Urinary bladder (tissue), 4 donors: Measurements from ENCODE around the gene ITGA4. TPM values are rescaled to one million over a fixed set of nuclear protein-coding genes. Genes with fewer than 3 reads are reported as not detected.
A peak's percentile ranks its signal among the peaks of the same experiment; 100 is the strongest.

Experiments
- DNase-seq: peaks from one replicate; pipeline ENCODE4 v3.0.0-alpha.2; 2015; ENCODE audit errors: extremely low spot score
- H3K27ac ChIP-seq: one replicate; pipeline ENCODE4 v1.5.1; 2013; ENCODE audit warnings: low read depth, mild to moderate bottlenecking, moderate library complexity
- H3K36me3 ChIP-seq: one replicate; pipeline ENCODE4 v1.6.1; 2013; ENCODE audit warnings: mild to moderate bottlenecking, moderate library complexity; ENCODE audit not compliant: insufficient read depth
- H3K4me1 ChIP-seq: one replicate; pipeline ENCODE4 v1.6.1; 2013; ENCODE audit warnings: mild to moderate bottlenecking, moderate library complexity; ENCODE audit not compliant: insufficient read depth
- H3K4me3 ChIP-seq: one replicate; pipeline ENCODE4 v1.5.1; 2013; ENCODE audit warnings: low read depth, low read length
- WGBS: extraction: QIAGEN DNeasy Blood & Tissue Kit; methylation state at CpG from one replicate; pipeline ENCODE4 v1.1.7; 2013; 5-methylcytosine and 5-hydroxymethylcytosine counted together
- polyA plus RNA-seq: library from polyadenylated mRNA; stranded (reverse); fragments of 200-250 nt; gene quantifications from one replicate; pipeline ENCODE4 v1.2.3, GENCODE V29; 2013
- total RNA-seq: library from RNA; depleted of rRNA; stranded (reverse); fragments of >200 nt; gene quantifications from one replicate; pipeline ENCODE4 v1.2.3, GENCODE V29; 2014
- donor health status: healthy with polysubstance abuse.
- donor health status: healthy.

The ITGA4 gene
- total and polyA plus RNA-seq, 2 donors = 5.2 to 49.2 TPM

DNA sequence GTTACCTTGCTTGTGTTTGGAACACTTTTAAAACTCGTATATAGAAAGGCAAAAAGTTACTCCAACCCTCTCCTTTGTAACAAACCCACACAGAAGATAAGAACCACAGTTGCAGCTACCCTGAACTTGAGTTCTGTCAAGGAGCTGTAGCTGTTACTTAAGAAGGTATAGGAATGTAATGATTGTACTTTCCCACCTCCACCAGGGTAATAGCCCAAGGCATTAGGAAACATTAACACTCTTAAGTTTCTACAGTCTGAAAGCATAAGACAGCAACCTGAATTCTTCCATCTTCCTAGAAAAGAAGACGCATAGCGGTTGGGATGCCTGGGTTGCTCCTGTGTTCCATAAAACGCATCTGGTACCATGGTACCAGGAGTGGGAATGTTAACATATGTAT lies 43.0 kb downstream of the ITGA4 start:
- WGBS = 93% methylated on average over 4 of the region's 4 CpGs
- H3K4me1 ChIP-seq = no peaks in the 10 kb centered on the region
- peaks cover 2% of the 10 kb centered on the region for H3K36me3 ChIP-seq
- no peak overlapping the region for H3K4me3 ChIP-seq
- no peak overlapping the region for H3K27ac ChIP-seq
- no peak for DNase-seq

DNA sequence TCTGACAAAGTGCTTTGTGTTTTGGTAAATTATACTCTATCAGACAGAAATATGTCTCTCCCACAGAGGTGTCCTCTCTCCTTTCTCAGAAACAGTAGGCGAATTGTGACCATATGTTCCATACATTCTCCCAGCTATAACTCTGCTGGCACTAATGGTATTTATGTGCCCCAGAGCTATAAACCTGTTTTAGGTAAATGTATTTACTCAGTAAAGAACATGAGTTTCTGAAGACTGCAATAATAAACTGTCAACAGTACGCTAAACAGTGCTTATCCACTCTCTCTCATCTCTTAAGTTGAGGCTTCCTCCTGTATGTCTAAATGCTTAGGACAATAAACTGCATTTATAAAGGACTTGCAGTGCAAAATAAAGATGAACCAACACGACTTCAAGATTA lies 58.5 kb downstream of the ITGA4 start:
- 53% methylated on average over 3 of the region's 3 CpGs for WGBS
- no peaks in the 10 kb centered on the region for H3K4me1 ChIP-seq
- H3K27ac ChIP-seq = no peak overlapping the region
- DNase-seq = no peak
- no peaks in the 10 kb centered on the region for H3K36me3 ChIP-seq
- no peak overlapping the region for H3K4me3 ChIP-seq

DNA sequence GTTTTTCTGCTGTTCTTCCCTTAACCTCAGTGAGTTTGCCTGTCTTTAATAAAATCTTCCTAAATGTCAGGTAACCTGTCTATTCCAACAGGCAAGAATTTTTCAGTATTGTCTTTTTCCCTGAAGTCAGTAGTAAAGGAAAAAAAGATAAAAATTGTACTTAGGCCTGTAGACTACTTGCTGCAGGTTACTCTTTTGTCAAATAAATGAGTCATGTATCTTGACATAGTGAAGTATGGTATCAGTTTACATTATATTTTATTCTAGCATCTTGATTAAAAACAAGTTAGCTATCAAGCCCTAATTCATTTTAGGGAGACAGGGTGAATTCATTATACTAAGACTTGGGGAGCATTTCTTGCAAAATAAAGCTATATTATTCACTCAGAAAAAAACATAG lies 59.8 kb downstream of the ITGA4 start:
- Histone ChIP-seq H3K27ac (no peak overlapping the region), H3K4me1 (no peaks in the 10 kb centered on the region), H3K36me3 (no peaks in the 10 kb centered on the region), H3K4me3 (no peak overlapping the region)
- DNase-seq = no peak

DNA sequence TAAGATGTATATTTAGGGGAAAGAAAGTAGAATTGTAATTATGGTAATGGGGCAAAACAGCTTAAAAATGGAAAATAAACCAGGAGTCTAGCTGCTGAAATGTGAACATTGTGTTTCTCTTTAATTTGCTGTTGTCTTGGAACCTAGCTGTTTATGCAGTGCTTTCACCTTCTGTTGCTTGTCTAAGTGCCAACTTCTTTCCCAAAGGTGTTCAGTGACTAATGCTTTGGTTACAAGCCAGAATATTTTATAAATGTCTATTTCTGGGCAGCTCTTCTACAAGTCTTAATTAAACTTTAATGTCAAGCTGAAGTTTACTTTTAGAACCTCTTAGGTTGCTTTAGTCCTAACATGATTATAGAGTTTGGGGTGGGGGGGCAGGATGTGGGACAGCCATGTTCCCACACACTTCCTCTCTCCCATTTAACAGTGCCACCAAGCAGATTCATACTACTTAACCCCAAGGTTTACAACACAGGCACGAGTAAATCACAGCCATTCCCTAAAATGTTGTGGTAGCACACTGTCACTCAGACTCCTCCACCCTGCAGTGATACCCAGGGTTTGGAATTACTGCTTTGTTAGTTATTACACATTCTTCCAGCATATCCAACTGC lies 60.6 kb downstream of the ITGA4 start:
- no peaks in the 10 kb centered on the region for H3K36me3 ChIP-seq
- WGBS = 41% methylated on average over 1 of the region's 1 CpG
- no peak overlapping the region for H3K4me3 ChIP-seq
- no peaks in the 10 kb centered on the region for H3K4me1 ChIP-seq
- no peak for DNase-seq
- H3K27ac ChIP-seq = no peak overlapping the region

DNA sequence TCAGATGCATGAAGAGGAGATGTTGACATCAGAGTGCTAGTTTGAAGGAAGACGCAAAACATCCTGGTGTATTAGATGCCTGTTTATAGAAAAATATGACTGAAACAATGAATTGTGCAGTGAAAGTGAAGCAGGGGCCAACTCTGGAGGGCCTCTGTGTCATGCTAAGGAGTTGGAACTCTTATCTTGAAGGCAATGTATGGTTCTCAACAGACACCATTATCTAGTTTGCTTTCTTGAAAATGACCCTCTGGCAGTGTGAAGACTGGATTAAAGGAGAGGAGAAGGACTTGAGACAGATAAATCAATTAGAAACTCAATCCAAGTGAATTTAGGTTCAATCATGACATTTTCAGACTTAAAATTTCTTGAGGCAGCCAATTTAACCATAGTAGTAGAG lies 63.1 kb downstream of the ITGA4 start:
- WGBS = 100% methylated on average over 1 of the region's 1 CpG
- no peak for DNase-seq
- H3K36me3 ChIP-seq = peaks cover 3% of the 10 kb centered on the region
- no peaks in the 10 kb centered on the region for H3K4me1 ChIP-seq
- no peak overlapping the region for H3K4me3 ChIP-seq
- no peak overlapping the region for H3K27ac ChIP-seq

DNA sequence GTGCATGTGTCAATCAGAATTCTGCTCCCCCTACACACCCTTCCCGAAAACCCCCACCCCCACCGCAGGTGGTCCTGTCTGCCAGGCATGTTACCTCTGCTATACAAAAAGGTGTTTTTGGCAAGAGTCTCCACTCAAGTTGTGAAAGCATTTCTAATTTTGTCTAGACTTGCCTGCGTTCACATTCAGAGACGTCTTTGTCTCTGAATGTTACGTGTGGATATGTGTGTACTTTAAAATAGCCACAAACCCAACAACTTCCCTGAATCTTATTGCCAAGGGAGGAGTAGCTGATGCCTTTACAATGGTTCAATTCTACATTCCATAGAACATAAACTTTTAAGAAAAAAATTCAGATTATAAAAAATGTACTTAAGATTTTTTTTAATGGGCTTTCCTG lies 66.6 kb downstream of the ITGA4 start:
- Histone ChIP-seq H3K4me3 (no peak overlapping the region), H3K4me1 (no peaks in the 10 kb centered on the region), H3K27ac (no peak overlapping the region), H3K36me3 (peaks cover 3% of the 10 kb centered on the region)
- DNase-seq = peak; percentile 13
- WGBS = 83% methylated on average over 5 of the region's 5 CpGs

DNA sequence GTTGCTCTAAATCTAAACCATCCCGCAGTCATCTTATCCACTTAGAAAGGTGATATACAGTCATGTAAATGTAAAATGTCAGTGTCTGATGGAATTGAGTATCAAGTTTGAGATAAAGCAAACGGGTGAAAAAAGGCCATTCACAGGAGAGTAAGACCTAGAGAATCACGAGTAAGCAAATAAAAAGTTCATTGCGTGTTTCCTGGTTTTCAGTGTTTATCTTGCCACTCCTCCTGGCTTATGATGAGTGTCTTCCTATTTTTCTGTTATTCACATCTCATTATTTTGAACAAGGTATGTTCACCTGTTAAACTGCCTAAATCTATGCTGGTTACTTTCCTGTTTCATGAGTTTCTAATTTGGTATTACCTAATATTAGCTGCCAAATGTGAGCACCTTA lies 68.8 kb downstream of the ITGA4 start:
- 52% methylated on average over 4 of the region's 4 CpGs for WGBS
- Histone ChIP-seq H3K27ac (no peak overlapping the region), H3K4me3 (no peak overlapping the region), H3K36me3 (peaks cover 3% of the 10 kb centered on the region), H3K4me1 (no peaks in the 10 kb centered on the region)
- no peak for DNase-seq

DNA sequence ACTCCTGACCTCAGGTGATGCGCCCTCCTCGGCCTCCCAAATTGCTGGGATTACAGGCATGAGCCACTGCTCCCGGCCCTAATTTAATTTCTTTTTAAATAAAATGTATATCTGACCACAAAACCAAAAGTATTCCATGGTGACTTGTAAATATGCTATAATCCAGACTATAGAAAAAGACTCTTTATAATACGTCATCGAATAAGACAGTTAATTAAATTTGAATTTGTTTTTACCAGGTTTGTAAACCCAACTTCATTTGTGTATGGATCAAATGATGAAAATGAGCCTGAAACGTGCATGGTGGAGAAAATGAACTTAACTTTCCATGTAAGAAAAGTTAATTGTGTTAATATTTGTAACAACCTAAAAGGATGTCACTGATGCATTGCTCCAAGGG lies 69.9 kb downstream of the ITGA4 start:
- DNase-seq = no peak
- no peak overlapping the region for H3K27ac ChIP-seq
- 94% methylated on average over 6 of the region's 6 CpGs for WGBS
- peaks cover 3% of the 10 kb centered on the region for H3K36me3 ChIP-seq
- H3K4me1 ChIP-seq = no peaks in the 10 kb centered on the region
- no peak overlapping the region for H3K4me3 ChIP-seq

DNA sequence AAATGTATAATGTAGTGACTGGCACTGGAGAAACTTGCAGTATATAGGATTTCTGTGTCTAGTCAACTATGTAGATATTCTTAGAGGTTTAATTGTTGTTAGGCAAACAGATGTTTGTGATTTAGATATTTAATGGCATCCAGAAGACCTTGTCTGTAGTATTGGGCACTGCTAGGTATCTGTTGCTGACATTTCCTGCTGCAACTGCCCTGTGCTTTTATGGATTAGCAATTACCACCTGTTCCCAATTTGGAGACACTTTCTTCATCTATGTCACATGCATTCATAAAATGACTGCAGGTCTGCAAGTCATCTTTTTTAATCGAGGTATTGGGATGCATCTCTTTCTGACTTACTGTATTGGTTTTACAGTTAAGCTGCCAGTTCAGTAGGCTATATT lies 71.3 kb downstream of the ITGA4 start:
- Histone ChIP-seq H3K27ac (no peak overlapping the region), H3K4me1 (no peaks in the 10 kb centered on the region), H3K4me3 (no peak overlapping the region), H3K36me3 (peaks cover 5% of the 10 kb centered on the region)
- DNase-seq = no peak
- 50% methylated on average over 1 of the region's 1 CpG for WGBS

DNA sequence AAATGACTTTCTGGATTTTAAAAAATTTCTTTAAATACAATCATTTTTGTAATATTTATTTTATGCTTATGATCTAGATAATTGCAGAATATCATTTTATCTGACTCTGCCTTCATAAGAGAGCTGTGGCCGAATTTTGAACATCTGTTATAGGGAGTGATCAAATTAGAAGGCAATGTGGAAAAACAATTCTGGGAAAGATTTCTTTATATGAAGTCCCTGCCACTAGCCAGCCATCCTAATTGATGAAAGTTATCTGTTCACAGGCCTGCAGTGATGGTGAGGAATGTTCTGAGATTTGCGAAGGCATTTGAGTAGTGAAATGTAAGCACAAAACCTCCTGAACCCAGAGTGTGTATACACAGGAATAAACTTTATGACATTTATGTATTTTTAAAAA lies 79.5 kb downstream of the ITGA4 start:
- WGBS = 66% methylated on average over 2 of the region's 2 CpGs
- H3K4me1 ChIP-seq = no peaks in the 10 kb centered on the region
- no peak overlapping the region for H3K4me3 ChIP-seq
- no peak overlapping the region for H3K27ac ChIP-seq
- peaks cover 2% of the 10 kb centered on the region for H3K36me3 ChIP-seq
- no peak for DNase-seq

DNA sequence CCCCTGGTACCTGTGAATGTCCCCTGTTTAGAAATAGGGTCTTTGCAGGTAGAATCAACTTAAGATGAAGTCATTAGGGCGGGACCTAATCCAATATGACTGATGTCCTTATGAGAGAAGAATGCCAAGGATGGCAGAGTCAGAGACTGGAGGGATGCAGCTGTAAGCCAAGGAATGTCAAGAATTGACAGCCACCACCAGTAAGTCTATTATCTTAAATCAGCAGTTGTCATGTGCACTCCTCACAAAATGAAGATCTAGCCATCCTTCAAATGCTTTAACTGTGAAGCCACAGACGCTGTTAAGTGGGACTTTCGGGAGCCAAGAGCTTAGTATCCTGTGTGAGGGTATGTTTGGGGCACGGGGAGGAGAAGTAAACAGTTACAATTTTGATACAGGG lies 83.2 kb downstream of the ITGA4 start:
- WGBS = 83% methylated on average over 4 of the region's 4 CpGs
- no peak overlapping the region for H3K27ac ChIP-seq
- H3K4me3 ChIP-seq = no peak overlapping the region
- H3K4me1 ChIP-seq = no peaks in the 10 kb centered on the region
- no peak for DNase-seq
- no peaks in the 10 kb centered on the region for H3K36me3 ChIP-seq

DNA sequence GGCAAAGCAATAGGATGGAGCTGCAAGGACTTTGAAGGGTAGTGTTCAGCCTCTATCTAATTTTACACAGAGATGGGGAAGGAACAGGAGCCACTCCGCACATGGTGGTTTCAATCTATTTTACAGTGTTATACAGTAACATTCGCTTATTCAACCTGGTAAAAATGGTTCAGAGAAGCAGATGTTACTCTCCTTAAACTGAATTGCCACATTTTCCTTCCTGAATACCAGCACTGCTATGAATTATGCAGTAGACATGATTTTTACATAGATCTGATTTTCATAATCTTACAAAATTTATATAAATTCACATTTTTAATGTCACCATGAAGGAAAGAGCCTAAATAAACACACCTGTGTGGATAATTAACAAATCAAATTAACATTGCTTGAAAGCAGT lies 85.0 kb downstream of the ITGA4 start:
- Histone ChIP-seq H3K4me3 (no peak overlapping the region), H3K4me1 (no peaks in the 10 kb centered on the region), H3K27ac (no peak overlapping the region), H3K36me3 (no peaks in the 10 kb centered on the region)
- 93% methylated on average over 2 of the region's 2 CpGs for WGBS
- DNase-seq = no peak

DNA sequence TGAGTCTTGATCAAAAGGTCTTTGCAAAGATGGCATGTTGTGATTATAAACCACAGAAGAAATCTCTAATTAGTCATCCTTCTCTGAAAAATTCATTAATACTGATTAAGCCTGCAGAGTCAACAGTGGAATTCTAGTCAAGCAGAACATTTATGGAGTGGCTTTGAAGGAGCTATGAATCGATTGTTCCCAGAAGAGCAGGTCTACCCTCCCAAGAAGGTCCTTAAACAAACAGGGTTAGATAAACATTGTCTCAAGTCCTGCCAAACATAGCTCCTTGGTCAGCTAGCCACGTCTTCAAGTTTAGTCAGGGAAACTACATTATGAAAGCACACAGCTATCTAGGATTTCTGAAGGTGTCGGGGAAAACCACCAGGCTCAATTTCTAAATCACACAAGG lies 88.9 kb downstream of the ITGA4 start:
- H3K4me3 ChIP-seq = no peak overlapping the region
- no peak overlapping the region for H3K27ac ChIP-seq
- H3K4me1 ChIP-seq = no peaks in the 10 kb centered on the region
- 59% methylated on average over 3 of the region's 3 CpGs for whole genome bisulfite sequencing
- DNase-seq = no peak
- H3K36me3 ChIP-seq = no peaks in the 10 kb centered on the region

DNA sequence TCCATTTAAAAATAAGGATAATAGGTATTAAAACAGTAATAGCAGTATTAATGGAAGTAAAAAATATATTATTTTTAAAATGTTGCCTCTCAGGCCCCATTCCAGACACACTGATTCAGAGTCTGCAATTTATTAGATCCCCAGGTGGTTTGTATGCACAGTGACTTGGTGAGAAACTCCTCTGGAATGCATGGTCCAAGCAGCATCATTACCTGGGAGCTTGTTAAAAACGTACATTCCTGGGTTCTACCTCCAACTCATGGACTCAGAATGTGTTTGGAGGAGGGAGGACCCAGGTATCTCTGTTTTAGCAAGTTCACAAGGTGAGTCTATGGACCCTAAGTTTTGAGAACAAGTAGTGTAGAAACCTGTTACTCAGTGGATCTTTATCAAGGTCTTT lies 95.6 kb downstream of the ITGA4 start:
- DNase-seq = no peak
- no peak overlapping the region for H3K4me3 ChIP-seq
- H3K36me3 ChIP-seq = no peaks in the 10 kb centered on the region
- WGBS = 53% methylated on average over 1 of the region's 1 CpG
- H3K4me1 ChIP-seq = no peaks in the 10 kb centered on the region
- H3K27ac ChIP-seq = no peak overlapping the region

DNA sequence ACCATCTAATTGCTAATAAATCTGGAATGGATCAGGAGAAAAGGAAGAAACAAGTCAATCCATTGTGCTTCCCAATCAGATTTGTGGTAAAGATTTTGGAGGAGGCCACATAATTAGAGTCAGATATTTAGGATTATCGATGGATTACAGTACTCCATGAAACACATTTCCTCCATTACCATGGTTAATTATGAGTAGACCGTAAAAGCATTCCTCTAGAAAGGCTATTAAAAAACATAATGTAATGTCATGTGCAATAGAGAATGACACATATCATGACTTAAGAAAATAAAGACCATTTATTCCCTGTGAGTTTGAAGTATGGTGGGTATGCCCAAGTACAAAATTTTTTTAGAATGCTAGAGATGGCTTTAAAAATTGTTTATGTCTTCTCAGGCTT lies 96.1 kb downstream of the ITGA4 start:
- Histone ChIP-seq H3K4me1 (no peaks in the 10 kb centered on the region), H3K27ac (no peak overlapping the region), H3K36me3 (no peaks in the 10 kb centered on the region), H3K4me3 (no peak overlapping the region)
- 65% methylated on average over 2 of the region's 2 CpGs for WGBS
- DNase-seq = no peak
